Common myeloid progenitor, CD34-positive (primary cell): ENCODE measurements around the gene DUSP22.

Experiments
- CTCF ChIA-PET: fragments of 350-600 bp; sonication (Branson Sonifier 250); formaldehyde crosslinking; loops from one replicate; lab custom pipeline; 2021; ENCODE audit warnings: antibody characterized with exemption; lab: Charles Lee
- POLR2A ChIA-PET: fragments of 350-600 bp; sonication (Branson Sonifier 250); formaldehyde crosslinking; loops from one replicate; lab custom pipeline; 2021; ENCODE audit warnings: antibody characterized with exemption; lab: Charles Lee
- DNase-seq, 3 donors: peaks; one replicate each; pipeline versions ENCODE4 v3.0.0 to v3.0.0-alpha.2; 2013
- H3K27ac ChIP-seq, 2 experiments: 1 replicate in 1 of 2; 2 replicates in 1 of 2; pipeline ENCODE4 v1.7.0; 2013; ENCODE audit warnings: inconsistent platforms in 2 of 2, low read length in 2 of 2, mild to moderate bottlenecking in 2 of 2, low read depth in 1 of 2, moderate library complexity in 1 of 2; ENCODE audit not compliant: severe bottlenecking in 2 of 2, insufficient read depth in 1 of 2, poor library complexity in 1 of 2
- H3K27me3 ChIP-seq, 5 experiments: replicated peaks in 2 of 5; 1 replicate in 3 of 5; 2 replicates in 2 of 5; pipeline versions ENCODE4 v1.6.1 to v1.7.0; 2013; ENCODE audit warnings: low read length in 4 of 5, mild to moderate bottlenecking in 2 of 5, moderate library complexity in 2 of 5, inconsistent platforms in 1 of 5; ENCODE audit not compliant: insufficient read depth in 5 of 5, control insufficient read depth in 4 of 5
- H3K36me3 ChIP-seq, 4 experiments: 1 replicate in 2 of 4; 2 replicates in 2 of 4; pipeline versions ENCODE4 v1.6.1 to v1.7.0; 2013; ENCODE audit warnings: low read length in 3 of 4, control low read depth in 1 of 4, mild to moderate bottlenecking in 1 of 4; ENCODE audit not compliant: control insufficient read depth in 4 of 4, insufficient read depth in 4 of 4
- H3K4me1 ChIP-seq, 4 experiments: 1 replicate in 3 of 4; 2 replicates in 1 of 4; pipeline versions ENCODE4 v1.6.1 to v1.7.1; 2013; ENCODE audit warnings: low read length in 3 of 4, mild to moderate bottlenecking in 3 of 4, control low read depth in 1 of 4, inconsistent platforms in 1 of 4, moderate library complexity in 1 of 4; ENCODE audit not compliant: control insufficient read depth in 4 of 4, insufficient read depth in 4 of 4; ENCODE audit errors: control extremely low read depth in 1 of 4
- H3K4me3 ChIP-seq, 7 experiments: 1 replicate in 4 of 7; 2 replicates in 3 of 7; pipeline versions ENCODE4 v1.5.1 to v1.7.0; 2013; ENCODE audit warnings: mild to moderate bottlenecking in 7 of 7, low read length in 6 of 7, moderate library complexity in 6 of 7, inconsistent platforms in 2 of 7, low read depth in 2 of 7, control low read depth in 1 of 7; ENCODE audit not compliant: insufficient read depth in 4 of 7, control insufficient read depth in 1 of 7; ENCODE audit errors: extremely low read depth in 1 of 7
- H3K9me3 ChIP-seq, 5 experiments: 1 replicate in 4 of 5; 2 replicates in 1 of 5; pipeline versions ENCODE4 v1.6.1 to v1.7.1; 2013; ENCODE audit warnings: low read length in 4 of 5, mild to moderate bottlenecking in 2 of 5, inconsistent platforms in 1 of 5, low read depth in 1 of 5, moderate library complexity in 1 of 5; ENCODE audit not compliant: control insufficient read depth in 4 of 5, insufficient read depth in 2 of 5; ENCODE audit errors: control extremely low read depth in 1 of 5
- WGBS: methylation state at CpG from one replicate; pipeline ENCODE4 v1.1.5; 2013; ENCODE audit not compliant: insufficient coverage; 5-methylcytosine and 5-hydroxymethylcytosine counted together

Gene DUSP22

GRCh38 chr6:314377-314776 is 22.1 kb downstream of the DUSP22 start:
- H3K36me3 ChIP-seq, result peaks cover 0 to 2% (median 0%) of the 10 kb centered on the region in 4 experiments
- no peaks in the 10 kb centered on the region for H3K9me3 ChIP-seq
- ChIA-PET POLR2A (no interaction called here), CTCF (interaction anchor here (0.7 to 3.9 kb wide), 5 partner anchors 8 to 18 kb away, joined by 3 to 15 read pairs (median 10); no protein-coding TSS in a partner anchor)
- no peak overlapping the region for H3K27ac ChIP-seq
- WGBS, result 94% methylated on average over 5 of the region's 5 CpGs
- DNase-seq, result no peak
- H3K27me3 ChIP-seq, result no peaks in the 10 kb centered on the region
- no peak overlapping the region for H3K4me3 ChIP-seq
- H3K4me1 ChIP-seq, result peaks cover 4 to 31% (median 16%) of the 10 kb centered on the region in 4 experiments

- H3K4me3 ChIP-seq, result no peak overlapping the region
Observed at GRCh38 chr6:315226-315625, 22.9 kb downstream of the DUSP22 start.

GRCh38 chr6:315921-316752 is 23.9 kb downstream of the DUSP22 start:
- ChIA-PET POLR2A (no interaction called here), CTCF (interaction anchor here (0.8 to 1.3 kb wide), 3 partner anchors 8 to 12 kb away, joined by 3 to 4 read pairs (median 3); no protein-coding TSS in a partner anchor)
- no peak for DNase-seq
- Histone ChIP-seq H3K9me3 (peaks cover 0 to 3% (median 0%) of the 10 kb centered on the region in 5 experiments), H3K27ac (no peak overlapping the region), H3K36me3 (peaks cover 0 to 2% (median 0%) of the 10 kb centered on the region in 4 experiments), H3K4me3 (no peak overlapping the region), H3K4me1 (peaks cover 4 to 27% (median 14%) of the 10 kb centered on the region in 4 experiments), H3K27me3 (no peaks in the 10 kb centered on the region)
- WGBS, result 93% methylated on average over 9 of the region's 10 CpGs

More at GRCh38 chr6:315226-315625, 22.9 kb downstream of the DUSP22 start:
- Histone ChIP-seq H3K27me3 (no peaks in the 10 kb centered on the region), H3K9me3 (peaks cover 0 to 1% (median 0%) of the 10 kb centered on the region in 5 experiments), H3K27ac (no peak overlapping the region), H3K4me1 (peaks cover 4 to 31% (median 16%) of the 10 kb centered on the region in 4 experiments), H3K36me3 (peaks cover 0 to 2% (median 0%) of the 10 kb centered on the region in 4 experiments)
- no peak for DNase-seq
- ChIA-PET CTCF (interaction anchor here (0.8 to 3.9 kb wide), 4 partner anchors 8 to 13 kb away, joined by 3 to 15 read pairs (median 4); no protein-coding TSS in a partner anchor), POLR2A (interaction anchor here (0.7 kb wide), 1 partner anchor 30 kb away, joined by 3 read pairs; no protein-coding TSS in a partner anchor)
- 83% methylated on average over 6 of the region's 6 CpGs for WGBS

DNA sequence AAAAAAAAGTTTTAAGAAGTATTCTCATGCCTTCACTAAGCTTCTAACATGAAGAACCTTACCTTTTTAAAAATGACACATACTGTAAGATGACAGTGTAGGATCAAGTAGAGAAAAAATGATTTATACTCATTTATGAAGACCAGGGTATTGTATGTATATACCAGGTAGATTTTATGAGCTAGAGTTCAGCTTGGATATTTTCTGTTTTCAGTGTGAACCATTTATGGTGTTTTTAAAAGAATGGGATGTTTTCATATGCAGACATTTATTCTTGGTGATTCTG is 24.4 kb downstream of the DUSP22 start:
- DNase-seq, result no peak
- Histone ChIP-seq H3K27ac (no peak overlapping the region), H3K4me3 (no peak overlapping the region), H3K27me3 (no peaks in the 10 kb centered on the region), H3K36me3 (peaks cover 0 to 2% (median 0%) of the 10 kb centered on the region in 4 experiments), H3K9me3 (peaks cover 0 to 3% (median 0%) of the 10 kb centered on the region in 5 experiments), H3K4me1 (peaks cover 4 to 23% (median 12%) of the 10 kb centered on the region in 4 experiments)
- ChIA-PET CTCF (no interaction called here), POLR2A (no interaction called here)

DNA sequence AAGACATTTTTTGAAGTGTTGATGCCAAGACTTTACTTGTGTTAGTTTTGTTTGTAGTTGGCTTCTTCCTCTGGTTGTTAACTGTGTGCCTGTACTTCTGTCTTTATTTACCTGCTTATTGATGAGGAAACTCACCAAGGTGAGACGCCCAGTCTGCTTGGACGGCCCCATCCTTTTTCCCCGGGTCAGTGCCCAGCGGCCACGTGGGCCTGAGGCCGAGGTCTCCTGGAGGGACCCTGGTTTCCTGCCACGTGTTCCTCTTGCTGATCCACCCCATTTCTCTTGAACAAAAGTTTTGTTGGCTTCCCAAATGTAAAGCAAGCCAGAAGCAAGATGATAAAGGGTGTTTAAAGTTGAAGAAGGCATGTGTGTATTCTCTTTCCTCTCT is 24.8 kb downstream of the DUSP22 start:
- DNase-seq, result no peak
- ChIA-PET POLR2A (no interaction called here), CTCF (no interaction called here)
- peaks cover 0 to 2% (median 0%) of the 10 kb centered on the region in 4 experiments for H3K36me3 ChIP-seq
- H3K9me3 ChIP-seq, result peaks cover 0 to 3% (median 0%) of the 10 kb centered on the region in 5 experiments
- H3K27me3 ChIP-seq, result no peaks in the 10 kb centered on the region
- H3K4me3 ChIP-seq, result no peak overlapping the region
- peaks cover 4 to 19% (median 9%) of the 10 kb centered on the region in 4 experiments for H3K4me1 ChIP-seq
- H3K27ac ChIP-seq, result no peak overlapping the region
- 77% methylated on average over 7 of the region's 7 CpGs for WGBS

- H3K36me3 ChIP-seq, result peaks cover 0 to 2% (median 0%) of the 10 kb centered on the region in 4 experiments
- no peaks in the 10 kb centered on the region for H3K27me3 ChIP-seq
- H3K4me1 ChIP-seq, result peaks cover 3 to 14% (median 6%) of the 10 kb centered on the region in 4 experiments
- 91% methylated on average over 18 of the region's 18 CpGs for WGBS
- peaks cover 0 to 3% (median 0%) of the 10 kb centered on the region in 5 experiments for H3K9me3 ChIP-seq
- CTCF ChIA-PET, result interaction anchor here (0.7 to 1.1 kb wide), 4 partner anchors 11 to 20 kb away, joined by 3 to 4 read pairs (median 3); no protein-coding TSS in a partner anchor
- no peak overlapping the region for H3K4me3 ChIP-seq
- H3K27ac ChIP-seq, result no peak overlapping the region
- no peak for DNase-seq
- POLR2A ChIA-PET, result no interaction called here
Observed at GRCh38 chr6:317448-318144, 25.3 kb downstream of the DUSP22 start.
